Ectodermal cell (in vitro differentiated cells): ENCODE data around the gene SCN2B.
A peak's percentile ranks its signal among the peaks of the same experiment; 100 is the strongest.

Experiments
- H3K27ac ChIP-seq: 2 replicates; pipeline ENCODE4 v1.7.0; 2013; ENCODE audit warnings: mild to moderate bottlenecking, low read depth, low read length; ENCODE audit not compliant: insufficient read depth, poor library complexity, severe bottlenecking
- H3K27me3 ChIP-seq: 2 replicates; pipeline ENCODE4 v1.7.0; 2013; ENCODE audit warnings: mild to moderate bottlenecking, low read length; ENCODE audit not compliant: insufficient read depth, control insufficient read depth, poor library complexity, severe bottlenecking
- H3K36me3 ChIP-seq: one replicate; pipeline ENCODE4 v1.7.0; 2013; ENCODE audit warnings: low read length; ENCODE audit not compliant: control insufficient read depth, insufficient read depth
- H3K4me1 ChIP-seq: one replicate; pipeline ENCODE4 v1.7.0; 2013; ENCODE audit warnings: low read length; ENCODE audit not compliant: control insufficient read depth, insufficient read depth
- H3K4me3 ChIP-seq: 2 replicates; pipeline ENCODE4 v1.7.0; 2013; ENCODE audit warnings: low read depth, low read length, control low read depth; ENCODE audit not compliant: insufficient read depth
- H3K9me3 ChIP-seq: 2 replicates; pipeline ENCODE4 v1.7.0; 2013; ENCODE audit warnings: mild to moderate bottlenecking, low read length, moderate library complexity; ENCODE audit not compliant: control insufficient read depth
- WGBS, 2 experiments: methylation state at CpG; one replicate each; pipeline ENCODE4 v1.1.7; 2013; ENCODE audit warnings: missing lambda C conversion rate in 2 of 2; 5-methylcytosine and 5-hydroxymethylcytosine counted together

The SCN2B gene

GRCh38 chr11:118176778-118177134, 317 bp upstream of the SCN2B start:
- WGBS, 2 experiments = 83 to 90% methylated on average over 4 of the region's 4 CpGs
- Histone ChIP-seq H3K9me3 (no peaks in the 10 kb centered on the region), H3K27ac (no peak overlapping the region), H3K36me3 (no peaks in the 10 kb centered on the region), H3K27me3 (peaks cover 28% of the 10 kb centered on the region), H3K4me3 (no peak overlapping the region), H3K4me1 (peaks cover 9% of the 10 kb centered on the region)

- Histone ChIP-seq H3K27ac (no peak overlapping the region), H3K36me3 (no peaks in the 10 kb centered on the region), H3K4me1 (peaks cover 19% of the 10 kb centered on the region), H3K9me3 (no peaks in the 10 kb centered on the region), H3K4me3 (peak overlapping the region; percentile 39), H3K27me3 (peaks cover 42% of the 10 kb centered on the region)
- 32 to 34% methylated on average over 13 of the region's 13 CpGs for WGBS, 2 experiments
These were observed 1.1 kb downstream of the SCN2B start for GRCh38 chr11:118175031-118175992.

DNA sequence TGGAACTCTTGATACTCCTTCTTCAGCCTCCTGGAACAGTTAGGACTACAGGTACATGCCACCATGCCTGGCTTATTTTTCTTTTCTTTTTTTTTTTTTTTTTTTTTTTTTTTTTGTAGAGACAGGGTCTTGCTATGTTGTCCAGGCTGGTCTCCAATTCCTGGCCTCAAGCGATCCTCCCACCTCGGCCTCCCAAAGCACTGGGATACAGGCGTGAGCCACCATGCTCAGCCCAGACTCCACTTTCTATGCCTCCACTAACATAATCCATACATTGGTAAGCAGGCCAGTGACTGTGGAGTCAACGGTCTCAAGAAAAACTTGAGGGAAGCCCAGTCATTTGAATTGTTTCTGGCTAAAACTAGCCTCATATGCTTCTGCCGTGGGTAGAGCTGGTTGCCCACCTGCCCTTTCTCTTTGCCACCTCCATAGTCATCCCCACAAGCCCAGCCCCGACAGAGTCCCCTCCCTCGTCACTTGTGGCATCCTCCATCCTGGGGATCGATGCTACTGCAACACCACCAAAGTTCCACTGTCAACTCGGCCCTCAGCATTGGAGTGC, 2.4 kb downstream of the SCN2B start:
- 86 to 87% methylated on average over 9 of the region's 9 CpGs for WGBS, 2 experiments
- Histone ChIP-seq H3K27me3 (peaks cover 53% of the 10 kb centered on the region), H3K4me1 (peaks cover 19% of the 10 kb centered on the region), H3K27ac (no peak overlapping the region), H3K36me3 (no peaks in the 10 kb centered on the region), H3K4me3 (no peak overlapping the region), H3K9me3 (no peaks in the 10 kb centered on the region)

GRCh38 chr11:118172356-118172755, 4.1 kb downstream of the SCN2B start:
- WGBS, 2 experiments = 85 to 88% methylated on average over 9 of the region's 9 CpGs
- H3K4me1 ChIP-seq = peaks cover 19% of the 10 kb centered on the region

DNA sequence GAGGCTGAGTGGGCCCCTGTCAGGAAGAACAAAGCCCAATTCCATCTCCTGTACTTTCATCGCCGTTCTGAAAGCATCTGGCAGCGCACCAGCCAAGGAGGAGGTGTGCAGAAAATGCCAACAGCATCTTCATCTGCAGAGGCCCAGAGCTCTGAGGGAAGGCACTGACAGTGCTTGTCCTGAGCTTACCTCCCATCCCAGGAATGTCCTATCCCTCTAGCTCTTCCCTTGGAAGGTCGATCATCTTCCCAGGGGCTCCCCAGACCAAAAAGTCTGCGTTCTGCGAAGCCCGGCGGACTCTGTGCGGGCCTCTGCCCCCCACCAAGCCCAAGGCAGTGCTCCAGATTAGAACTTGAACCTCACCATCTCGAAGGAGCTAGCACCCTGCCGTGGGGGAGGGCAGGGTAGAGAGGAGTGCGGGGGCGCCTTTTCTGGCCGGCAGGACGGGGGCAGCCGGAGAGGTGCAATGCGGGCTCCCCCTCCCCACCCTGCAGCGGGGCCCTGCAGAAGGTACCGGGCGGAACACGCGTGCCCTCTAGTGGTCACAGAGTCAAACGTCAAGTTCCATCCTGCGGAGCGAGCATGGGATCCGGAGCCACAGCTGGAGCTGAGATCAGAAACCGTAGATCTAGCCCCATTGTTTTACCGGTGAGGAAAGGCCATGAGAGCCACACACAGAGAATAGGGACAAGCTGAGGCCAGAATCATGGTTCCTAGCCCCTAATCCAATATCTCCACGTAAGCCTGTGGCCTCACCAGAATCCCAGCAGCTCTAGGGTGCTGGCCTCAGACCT, 5.0 kb downstream of the SCN2B start:
- no peaks in the 10 kb centered on the region for H3K36me3 ChIP-seq
- 3 to 5% methylated on average over 29 of the region's 29 CpGs for WGBS, 2 experiments
- no peaks in the 10 kb centered on the region for H3K9me3 ChIP-seq
- H3K27ac ChIP-seq = no peak overlapping the region
- H3K4me1 ChIP-seq = peaks cover 19% of the 10 kb centered on the region
- peaks cover 53% of the 10 kb centered on the region for H3K27me3 ChIP-seq
- no peak overlapping the region for H3K4me3 ChIP-seq

More at GRCh38 chr11:118172356-118172755, 4.1 kb downstream of the SCN2B start:
- Histone ChIP-seq H3K27ac (no peak overlapping the region), H3K9me3 (no peaks in the 10 kb centered on the region), H3K27me3 (peaks cover 53% of the 10 kb centered on the region), H3K4me3 (no peak overlapping the region), H3K36me3 (no peaks in the 10 kb centered on the region)

GRCh38 chr11:118170882-118171268, 5.6 kb downstream of the SCN2B start:
- no peaks in the 10 kb centered on the region for H3K36me3 ChIP-seq
- H3K4me1 ChIP-seq = peaks cover 17% of the 10 kb centered on the region
- no peak overlapping the region for H3K4me3 ChIP-seq
- H3K27me3 ChIP-seq = peaks cover 48% of the 10 kb centered on the region
- H3K9me3 ChIP-seq = no peaks in the 10 kb centered on the region
- WGBS, 2 experiments = 22 to 25% methylated on average over 8 of the region's 8 CpGs
- H3K27ac ChIP-seq = no peak overlapping the region

GRCh38 chr11:118170231-118170630, 6.2 kb downstream of the SCN2B start:
- Histone ChIP-seq H3K4me1 (peaks cover 13% of the 10 kb centered on the region), H3K27ac (no peak overlapping the region), H3K4me3 (no peak overlapping the region), H3K36me3 (no peaks in the 10 kb centered on the region), H3K27me3 (peaks cover 41% of the 10 kb centered on the region), H3K9me3 (no peaks in the 10 kb centered on the region)
- WGBS, 2 experiments = 81 to 85% methylated on average over 9 of the region's 9 CpGs

- Histone ChIP-seq H3K36me3 (no peaks in the 10 kb centered on the region), H3K27me3 (peaks cover 34% of the 10 kb centered on the region), H3K4me3 (no peak overlapping the region), H3K27ac (no peak overlapping the region), H3K9me3 (no peaks in the 10 kb centered on the region), H3K4me1 (peaks cover 9% of the 10 kb centered on the region)
- WGBS, 2 experiments = 73 to 76% methylated on average over 7 of the region's 7 CpGs
These were observed 6.9 kb downstream of the SCN2B start for GRCh38 chr11:118169300-118170140.

DNA sequence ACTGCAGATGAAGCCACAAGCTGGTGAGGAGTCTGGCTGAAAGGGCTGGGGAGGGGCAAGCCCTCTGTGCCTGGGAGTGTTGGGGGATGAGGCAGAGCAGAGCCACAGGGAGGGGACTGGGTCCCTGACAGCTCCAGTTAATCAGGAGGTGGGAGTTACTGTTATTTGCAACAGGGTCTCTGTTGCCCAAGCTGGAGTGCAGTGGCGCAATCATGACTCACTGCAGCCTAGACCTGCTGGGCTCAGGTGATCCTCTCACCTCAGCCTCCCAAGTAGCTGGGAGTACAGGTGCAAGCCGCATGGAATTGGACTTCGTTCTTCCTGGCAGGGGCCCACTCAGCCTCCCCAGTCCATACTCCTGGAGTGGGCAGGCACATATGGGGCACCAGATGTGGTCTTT, 7.7 kb downstream of the SCN2B start:
- 83 to 93% methylated on average over 3 of the region's 3 CpGs for WGBS, 2 experiments
- H3K27ac ChIP-seq = no peak overlapping the region
- no peaks in the 10 kb centered on the region for H3K9me3 ChIP-seq
- peaks cover 34% of the 10 kb centered on the region for H3K27me3 ChIP-seq
- no peak overlapping the region for H3K4me3 ChIP-seq
- peaks cover 9% of the 10 kb centered on the region for H3K4me1 ChIP-seq
- H3K36me3 ChIP-seq = no peaks in the 10 kb centered on the region
